Measurements from ENCODE around the gene WTIP.

- no peak for TF ChIP-seq POLR2A (IDR thresholded peaks at IDR 0.05; ENCODE audit: borderline replicate concordance, extremely low read depth, insufficient read depth, insufficient read length)
- TF ChIP-seq CBX3 (IDR thresholded peaks at IDR 0.05; ENCODE audit: low read depth): no peak
- no peak for TF ChIP-seq ATF3 (IDR thresholded peaks at IDR 0.05)
- TF ChIP-seq EZH2 (IDR thresholded peaks at IDR 0.05): no peak
These were observed 6.1 kb downstream of the WTIP start for GRCh38 chr19:34487651-34488051.

All from HCT116 (cell line).